CD14-positive monocyte (primary cell): Measurements from ENCODE around the gene CD96. TPM values are rescaled to one million over a fixed set of nuclear protein-coding genes. Genes with fewer than 3 reads are reported as not detected.
A peak's percentile ranks its signal among the peaks of the same experiment; 100 is the strongest.

ENCODE experiments used
- DNase-seq, 3 donors: peaks; one replicate each; pipeline ENCODE4 v3.0.0-alpha.2; 2011 to 2022
- H2AFZ ChIP-seq: 2 replicates; pipeline ENCODE4 v1.6.0; 2012; ENCODE audit warnings: mild to moderate bottlenecking, low read depth, low read length, inconsistent platforms; ENCODE audit not compliant: insufficient read depth, poor library complexity, severe bottlenecking
- H3K27ac ChIP-seq, 2 donors: 1 replicate in 1 of 2; 2 replicates in 1 of 2; pipeline ENCODE4 v1.5.1; 2012 to 2013; ENCODE audit warnings: low read length in 2 of 2, control low read depth in 1 of 2, inconsistent platforms in 1 of 2, low read depth in 1 of 2, mild to moderate bottlenecking in 1 of 2
- H3K27me3 ChIP-seq, 2 donors: one replicate each; pipeline versions ENCODE4 v1.6.0 to v1.6.1; 2011 to 2013; ENCODE audit warnings: low read length in 2 of 2; ENCODE audit not compliant: control insufficient read depth in 2 of 2, insufficient read depth in 2 of 2
- H3K36me3 ChIP-seq, 2 donors: replicated peaks in 1 of 2; 1 replicate in 1 of 2; 2 replicates in 1 of 2; pipeline versions ENCODE4 v1.5.1 to v1.6.1; 2012 to 2013; ENCODE audit warnings: low read length in 2 of 2, control low read depth in 1 of 2, inconsistent platforms in 1 of 2, mild to moderate bottlenecking in 1 of 2; ENCODE audit not compliant: insufficient read depth in 2 of 2, control insufficient read depth in 1 of 2
- H3K4me1 ChIP-seq, 2 donors: 1 replicate in 1 of 2; 2 replicates in 1 of 2; pipeline versions ENCODE4 v1.5.1 to v1.6.1; 2012 to 2013; ENCODE audit warnings: low read length in 2 of 2, control low read depth in 1 of 2, inconsistent platforms in 1 of 2, mild to moderate bottlenecking in 1 of 2, moderate library complexity in 1 of 2; ENCODE audit not compliant: insufficient read depth in 2 of 2, control insufficient read depth in 1 of 2
- H3K4me2 ChIP-seq: replicated peaks from 2 replicates; pipeline ENCODE3; 2012; ENCODE audit warnings: low read length, moderate library complexity, mild to moderate bottlenecking; ENCODE audit not compliant: poor library complexity, severe bottlenecking; ENCODE audit errors: extremely low read depth
- H3K4me3 ChIP-seq, 3 experiments: fragments of 200-600 bp in 1 of 3; sonication (generic) in 1 of 3; replicated peaks in 1 of 3; 1 replicate in 2 of 3; 2 replicates in 1 of 3; pipeline ENCODE4 v1.5.1; 2011 to 2013; ENCODE audit warnings: low read length in 3 of 3, mild to moderate bottlenecking in 3 of 3, control low read depth in 2 of 3, low read depth in 2 of 3, inconsistent platforms in 1 of 3, moderate library complexity in 1 of 3
- H3K79me2 ChIP-seq: 2 replicates; pipeline ENCODE4 v1.6.0; 2012; ENCODE audit warnings: mild to moderate bottlenecking, control low read depth, inconsistent platforms, low read length, moderate library complexity; ENCODE audit not compliant: insufficient read depth
- H3K9ac ChIP-seq: 2 replicates; pipeline ENCODE4 v1.6.0; 2017; ENCODE audit warnings: low read length, mild to moderate bottlenecking; ENCODE audit not compliant: insufficient read depth, poor library complexity, severe bottlenecking
- H3K9me3 ChIP-seq, 2 donors: replicated peaks in 1 of 2; 1 replicate in 1 of 2; 2 replicates in 1 of 2; pipeline versions ENCODE4 v1.5.1 to v1.6.1; 2012 to 2013; ENCODE audit warnings: low read length in 2 of 2, control low read depth in 1 of 2; ENCODE audit not compliant: control insufficient read depth in 1 of 2, insufficient read depth in 1 of 2
- H4K20me1 ChIP-seq: 2 replicates; pipeline ENCODE4 v1.6.0; 2012; ENCODE audit warnings: mild to moderate bottlenecking, low read length, control low read depth, moderate library complexity; ENCODE audit not compliant: insufficient read depth
- H3K27ac Mint-ChIP-seq, 7 donors: one replicate each; pipeline ENCODE4 v1.8.0; 2020; ENCODE audit warnings: mild to moderate bottlenecking in 7 of 7, mixed read lengths in 7 of 7, moderate library complexity in 6 of 7, inconsistent platforms in 2 of 7
- H3K27me3 Mint-ChIP-seq, 3 donors: one replicate each; pipeline ENCODE4 v1.8.0; 2021 to 2022; ENCODE audit warnings: low read depth in 3 of 3, mild to moderate bottlenecking in 3 of 3, mixed read lengths in 3 of 3, moderate library complexity in 3 of 3, inconsistent platforms in 1 of 3
- H3K36me3 Mint-ChIP-seq, 2 donors: one replicate each; pipeline ENCODE4 v1.8.0; 2020; ENCODE audit warnings: mixed read lengths in 2 of 2, inconsistent platforms in 1 of 2, mild to moderate bottlenecking in 1 of 2
- H3K4me1 Mint-ChIP-seq: one replicate; pipeline ENCODE4 v1.8.0; 2020; ENCODE audit warnings: mild to moderate bottlenecking, mixed read lengths
- H3K4me3 Mint-ChIP-seq, 2 donors: one replicate each; pipeline ENCODE4 v1.8.0; 2020; ENCODE audit warnings: mild to moderate bottlenecking in 2 of 2, mixed read lengths in 2 of 2, moderate library complexity in 1 of 2
- H3K9me3 Mint-ChIP-seq, 7 donors: one replicate each; pipeline ENCODE4 v1.8.0; 2020 to 2022; ENCODE audit warnings: mixed read lengths in 7 of 7, mild to moderate bottlenecking in 6 of 7, moderate library complexity in 6 of 7, inconsistent platforms in 2 of 7
- CTCF ChIP-seq: fragments of 200-600 bp; IDR thresholded peaks from one replicate; pipeline ENCODE4 v1.8.0; 2022; ENCODE audit warnings: antibody characterized with exemption, mild to moderate bottlenecking
- WGBS: methylation state at CpG from one replicate; pipeline ENCODE4 v1.1.5; 2013; ENCODE audit warnings: missing lambda C conversion rate; ENCODE audit not compliant: insufficient coverage; 5-methylcytosine and 5-hydroxymethylcytosine counted together
- intact Hi-C, 2 donors: fragments of 100-400 bp; cut with micrococcal nuclease; formaldehyde crosslinking; loops; one replicate each; pipeline versions ENCODE4 v1.15.0 to v1.15.1; 2023
- polyA plus RNA-seq, 3 donors: library from polyadenylated mRNA; depleted of rRNA in 1 of 3; unstranded in 2 of 3; stranded (reverse) in 1 of 3; fragments of 300-500 nt in 2 of 3; fragments of >200 nt in 1 of 3; fragmentation: Illumina TruSeq in 2 of 3; gene quantifications; 1 replicate in 2 of 3; 2 replicates in 1 of 3; pipeline ENCODE4 v1.2.3, GENCODE V29; 2012 to 2021

Gene CD96
- polyA plus RNA-seq, 3 donors: 0.05 to 0.97 (median 0.33) TPM

- H3K27me3 Mint-ChIP-seq: peaks cover 0 to 3% (median 0%) of the 10 kb centered on the region in 3 donors
- no peak for TF ChIP-seq CTCF
- Histone ChIP-seq H3K27ac (no peak overlapping the region), H4K20me1 (no peaks in the 10 kb centered on the region), H3K4me2 (no peak overlapping the region), H3K9me3 (peaks cover 4 to 12% of the 10 kb centered on the region in 2 donors), H3K4me3 (no peak overlapping the region), H3K4me1 (no peaks in the 10 kb centered on the region), H3K9ac (no peak overlapping the region), H3K36me3 (no peaks in the 10 kb centered on the region), H3K79me2 (no peaks in the 10 kb centered on the region), H3K27me3 (no peaks in the 10 kb centered on the region), H2AFZ (no peak overlapping the region)
- intact Hi-C loops: no loop called here
- H3K9me3 Mint-ChIP-seq: peaks cover 0 to 9% (median 6%) of the 10 kb centered on the region in 7 donors
- peak overlapping the region in 1 of 7 donors; percentile 42 for H3K27ac Mint-ChIP-seq
- no peak overlapping the region for H3K4me3 Mint-ChIP-seq
- no peaks in the 10 kb centered on the region for H3K4me1 Mint-ChIP-seq
- WGBS: 89% methylated on average over 10 of the region's 14 CpGs
- DNase-seq: no peak
- H3K36me3 Mint-ChIP-seq: no peaks in the 10 kb centered on the region
These were observed 45.0 kb upstream of the CD96 start for GRCh38 chr3:111496894-111497559.

DNA sequence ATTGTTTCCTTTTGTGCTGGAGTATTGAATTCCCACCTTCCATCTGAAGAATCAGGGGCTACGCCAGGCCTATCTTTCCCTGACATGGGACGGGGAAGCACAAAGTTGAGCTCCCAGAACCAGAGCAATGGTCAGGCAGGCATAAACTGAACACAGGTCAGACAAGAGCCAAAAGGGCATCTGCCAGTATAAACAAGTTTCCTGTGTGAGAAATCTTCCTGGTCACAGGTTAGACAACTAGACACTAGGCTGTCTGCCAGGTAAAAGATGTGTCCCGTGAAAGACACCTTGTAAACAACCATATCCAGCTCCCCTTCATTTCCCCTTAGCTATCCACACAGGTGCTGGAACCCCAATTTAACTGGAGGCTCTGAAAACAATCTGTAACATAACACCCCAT lies 44.0 kb upstream of the CD96 start:
- H3K4me2 ChIP-seq: no peak overlapping the region
- H3K79me2 ChIP-seq: no peaks in the 10 kb centered on the region
- Mint-ChIP-seq H3K9me3 (peaks cover 0 to 9% (median 6%) of the 10 kb centered on the region in 7 donors), H3K4me1 (no peaks in the 10 kb centered on the region), H3K4me3 (no peak overlapping the region), H3K27me3 (peaks cover 0 to 3% (median 0%) of the 10 kb centered on the region in 3 donors), H3K27ac (no peak overlapping the region), H3K36me3 (no peaks in the 10 kb centered on the region)
- intact Hi-C loops: no loop called here
- no peak overlapping the region for H3K9ac ChIP-seq
- H3K27me3 ChIP-seq: no peaks in the 10 kb centered on the region
- 100% methylated on average over 3 of the region's 3 CpGs for WGBS
- TF ChIP-seq CTCF: no peak
- no peaks in the 10 kb centered on the region for H3K36me3 ChIP-seq
- no peaks in the 10 kb centered on the region for H3K4me1 ChIP-seq
- no peaks in the 10 kb centered on the region for H4K20me1 ChIP-seq
- H3K9me3 ChIP-seq: peaks cover 4 to 12% of the 10 kb centered on the region in 2 donors
- H3K27ac ChIP-seq: no peak overlapping the region
- no peak for DNase-seq
- no peak overlapping the region for H2AFZ ChIP-seq
- H3K4me3 ChIP-seq: no peak overlapping the region
